ENCODE results near the gene CRIP1.

DNA sequence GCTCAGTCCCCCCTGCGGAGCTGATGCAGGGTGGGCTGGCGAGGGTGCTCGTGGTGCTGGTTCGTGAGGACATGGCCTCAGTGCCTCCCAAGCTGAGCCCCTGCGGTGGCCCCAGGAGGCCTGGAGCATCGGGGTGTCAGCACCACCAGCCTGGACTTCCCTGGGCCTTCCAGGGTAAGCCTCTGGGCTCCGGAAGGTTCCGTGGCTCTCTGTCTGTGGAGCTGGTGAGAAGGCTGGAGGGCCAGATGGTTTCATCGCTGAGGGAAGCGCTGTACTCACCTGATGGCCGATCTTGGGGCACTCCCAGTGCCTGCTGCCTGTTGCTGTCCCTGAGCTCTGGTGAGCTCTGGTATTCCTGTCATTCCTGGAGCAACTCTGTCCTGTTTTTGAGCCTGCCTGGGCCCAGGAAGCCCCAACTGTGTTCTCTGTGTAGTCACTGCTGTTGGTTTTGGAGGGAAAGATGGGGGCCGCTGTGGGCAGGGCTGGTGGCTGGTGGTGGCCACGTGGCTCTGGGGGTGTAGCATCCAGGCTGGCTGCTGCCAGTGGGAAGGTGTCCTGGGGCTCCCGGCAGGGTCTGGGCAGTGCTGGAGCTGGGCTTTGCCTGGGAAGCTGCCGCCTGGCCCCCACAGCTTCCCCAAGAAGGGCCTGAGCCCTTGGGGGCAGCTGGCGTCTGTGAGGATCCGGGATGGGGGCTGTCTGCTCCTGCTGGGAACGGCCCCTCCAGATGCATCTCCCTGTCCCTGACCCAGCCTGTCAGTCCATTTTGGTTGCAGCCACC is 48.8 kb upstream of the CRIP1 start:
- TF ChIP-seq CTCF (IDR thresholded peaks at IDR 0.05; ENCODE audit: low read length) (no peak), EZH2 (optimal IDR thresholded peaks at IDR 0.05; ENCODE audit: low read depth, low read length) (no peak)

All from MM.1S (cell line).